HEK293 (cell line): ENCODE results near the gene CARS1.

ENCODE experiments used
- CTCF ChIP-seq: fragments of 450-650 bp; formaldehyde crosslinking; IDR thresholded peaks from 2 replicates; pipeline ENCODE4 v1.5.1; 2016; ENCODE audit warnings: missing biosample characterization, missing genetic modification characterization
- GLIS2 ChIP-seq: fragments of 450-650 bp; formaldehyde crosslinking; IDR thresholded peaks from 2 replicates; pipeline ENCODE4 v1.5.1; 2016; ENCODE audit warnings: missing biosample characterization, missing genetic modification characterization
- PRDM2 ChIP-seq: fragments of 450-650 bp; formaldehyde crosslinking; IDR thresholded peaks from 2 replicates; pipeline ENCODE4 v1.5.1; 2016; ENCODE audit warnings: missing biosample characterization, missing genetic modification characterization, borderline replicate concordance
- TRIM28 ChIP-seq: IDR thresholded peaks from 2 replicates; pipeline ENCODE4 v1.6.1; 2011; ENCODE audit warnings: low read length, control low read depth, borderline replicate concordance
- ZNF24 ChIP-seq: fragments of 450-650 bp; formaldehyde crosslinking; IDR thresholded peaks from 2 replicates; pipeline ENCODE4 v1.5.1; 2016; ENCODE audit warnings: missing biosample characterization, missing genetic modification characterization
- ZNF362 ChIP-seq: fragments of 450-650 bp; formaldehyde crosslinking; IDR thresholded peaks from 2 replicates; pipeline ENCODE4 v1.5.1; 2016; ENCODE audit warnings: missing biosample characterization, missing genetic modification characterization
- ZNF394 ChIP-seq: fragments of 450-650 bp; formaldehyde crosslinking; IDR thresholded peaks from 2 replicates; pipeline ENCODE4 v1.5.1; 2016; ENCODE audit warnings: missing biosample characterization, missing genetic modification characterization, mild to moderate bottlenecking, moderate library complexity, borderline replicate concordance
- ZNF555 ChIP-seq: fragments of 450-650 bp; formaldehyde crosslinking; conservative IDR thresholded peaks from 2 replicates; pipeline ENCODE4 v1.5.1; 2017; ENCODE audit warnings: missing biosample characterization, mild to moderate bottlenecking, missing genetic modification characterization, inconsistent platforms
- ZNF626 ChIP-seq: fragments of 450-650 bp; sonication (Bioruptor Pico); formaldehyde crosslinking; IDR thresholded peaks from 2 replicates; pipeline ENCODE4 v1.5.1; 2018; ENCODE audit warnings: missing biosample characterization, missing genetic modification characterization, inconsistent platforms

- TF ChIP-seq CTCF (no peak), ZNF555 (tag by site-specific recombination) (no peak), ZNF626 (no peak), ZNF362 (tag by site-specific recombination) (no peak), ZNF394 (tag by site-specific recombination) (no peak), GLIS2 (tag by site-specific recombination) (no peak), PRDM2 (no peak), ZNF24 (tag by site-specific recombination) (no peak), TRIM28 (no peak)
Measured at GRCh38 chr11:3093281-3094191, 36.3 kb upstream of the CARS1 start.
